Hematopoietic multipotent progenitor cell treated with erythropoietin and hydrocortisone succinate and interleukin-3 and kit ligand, for 6 days (in vitro differentiated cells): Measurements from ENCODE around the gene SCARB1.
"Not testable (repeated sequence)": the region's sequence is repeated elsewhere in the genome, so short reads cannot be mapped to it uniquely, and the experiment has no call there.

Experiments used
- DNase-seq: peaks from one replicate; pipeline ENCODE4 v3.0.0-alpha.2; 2015

SCARB1 gene

GRCh38 chr12:124863416-124864325 is at the start of gene SCARB1:
Gene SCARB1 (minus strand): TSS chr12:124863864. CDS start chr12:124863720, 144 bp downstream.
- peak; percentile 93 for DNase-seq

GRCh38 chr12:124912529-124913287 is 49.0 kb upstream of the SCARB1 start:
- not testable (repeated sequence) for DNase-seq

GRCh38 chr12:124911521-124911920 is 47.9 kb upstream of the SCARB1 start:
- not testable (repeated sequence) for DNase-seq

GRCh38 chr12:124910561-124911478 is 47.2 kb upstream of the SCARB1 start:
- peak; percentile 10 for DNase-seq

GRCh38 chr12:124909831-124910560 is 46.3 kb upstream of the SCARB1 start:
- no peak for DNase-seq

- DNase-seq, result peak; percentile 97
Observed at GRCh38 chr12:124906606-124907261, 43.1 kb upstream of the SCARB1 start.

GRCh38 chr12:124904306-124905098 is 40.8 kb upstream of the SCARB1 start:
- peak; percentile 44 for DNase-seq

- no peak for DNase-seq
Observed at GRCh38 chr12:124902916-124903315, 39.3 kb upstream of the SCARB1 start.

GRCh38 chr12:124901003-124901402 is 37.3 kb upstream of the SCARB1 start:
- no peak for DNase-seq

GRCh38 chr12:124900345-124900795 is 36.7 kb upstream of the SCARB1 start:
- DNase-seq, result not testable (repeated sequence)

GRCh38 chr12:124898923-124899294 is 35.2 kb upstream of the SCARB1 start:
- DNase-seq, result no peak

- DNase-seq, result peak; percentile 91
Observed at GRCh38 chr12:124898200-124898922, 34.7 kb upstream of the SCARB1 start.

- DNase-seq, result no peak
Observed at GRCh38 chr12:124896461-124896860, 32.8 kb upstream of the SCARB1 start.

GRCh38 chr12:124893792-124894516 is 30.3 kb upstream of the SCARB1 start:
- DNase-seq, result no peak

GRCh38 chr12:124888260-124888659 is 24.6 kb upstream of the SCARB1 start:
- DNase-seq, result no peak

GRCh38 chr12:124887766-124888165 is 24.1 kb upstream of the SCARB1 start:
- not testable (repeated sequence) for DNase-seq

- DNase-seq, result peak; percentile 94
Observed at GRCh38 chr12:124884587-124885438, 21.1 kb upstream of the SCARB1 start.
